ENCODE data around the gene RAB26. TPM values are rescaled to one million over a fixed set of nuclear protein-coding genes. Genes with fewer than 3 reads are reported as not detected.
A peak's percentile ranks its signal among the peaks of the same experiment; 100 is the strongest.

The RAB26 gene
- total RNA-seq, 2 donors from 2014 or later = 1.8 to 5.1 TPM

DNA sequence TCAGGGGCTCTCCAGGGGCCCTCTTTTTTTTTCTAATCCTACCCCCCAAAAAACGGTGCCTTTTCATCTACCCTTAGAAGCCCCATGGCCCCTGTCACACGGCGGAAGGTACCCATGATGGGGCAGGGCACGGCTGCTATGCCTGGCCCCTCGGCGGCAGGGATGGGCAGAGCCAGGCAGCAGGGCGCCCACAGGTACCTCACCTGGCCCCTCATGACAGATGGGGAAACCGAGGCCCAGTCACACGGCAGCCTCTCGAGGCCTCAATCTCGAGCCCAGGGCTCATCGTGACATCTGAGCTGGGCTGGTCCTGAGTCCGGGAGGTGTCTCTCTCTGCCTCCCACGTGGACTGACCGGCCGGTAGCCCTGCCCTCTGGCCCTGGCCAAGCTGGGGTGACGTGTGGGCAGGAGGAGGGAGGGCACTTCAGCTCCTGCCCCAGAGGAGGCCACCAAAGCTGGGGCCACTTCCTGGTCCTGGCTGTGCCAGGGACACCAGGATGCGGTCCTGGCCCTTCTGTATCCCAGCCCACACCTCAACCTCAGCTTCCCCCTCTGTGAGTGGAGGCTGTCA lies 18.7 kb downstream of the RAB26 start:
- H3K36me3 ChIP-seq = peaks cover 0 to 4% of the 10 kb centered on the region in 2 donors
- TF ChIP-seq, protein P1, sequence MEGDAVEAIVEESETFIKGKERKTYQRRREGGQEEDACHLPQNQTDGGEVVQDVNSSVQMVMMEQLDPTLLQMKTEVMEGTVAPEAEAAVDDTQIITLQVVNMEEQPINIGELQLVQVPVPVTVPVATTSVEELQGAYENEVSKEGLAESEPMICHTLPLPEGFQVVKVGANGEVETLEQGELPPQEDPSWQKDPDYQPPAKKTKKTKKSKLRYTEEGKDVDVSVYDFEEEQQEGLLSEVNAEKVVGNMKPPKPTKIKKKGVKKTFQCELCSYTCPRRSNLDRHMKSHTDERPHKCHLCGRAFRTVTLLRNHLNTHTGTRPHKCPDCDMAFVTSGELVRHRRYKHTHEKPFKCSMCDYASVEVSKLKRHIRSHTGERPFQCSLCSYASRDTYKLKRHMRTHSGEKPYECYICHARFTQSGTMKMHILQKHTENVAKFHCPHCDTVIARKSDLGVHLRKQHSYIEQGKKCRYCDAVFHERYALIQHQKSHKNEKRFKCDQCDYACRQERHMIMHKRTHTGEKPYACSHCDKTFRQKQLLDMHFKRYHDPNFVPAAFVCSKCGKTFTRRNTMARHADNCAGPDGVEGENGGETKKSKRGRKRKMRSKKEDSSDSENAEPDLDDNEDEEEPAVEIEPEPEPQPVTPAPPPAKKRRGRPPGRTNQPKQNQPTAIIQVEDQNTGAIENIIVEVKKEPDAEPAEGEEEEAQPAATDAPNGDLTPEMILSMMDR (IDR thresholded peaks at IDR 0.05) = no peak
- no peak for TF ChIP-seq POLR2AphosphoS5 (IDR thresholded peaks at IDR 0.05)
- TF ChIP-seq POLR2A (IDR thresholded peaks at IDR 0.05) = no peak
- no peaks in the 10 kb centered on the region for H3K27me3 ChIP-seq (replicated peaks; ENCODE audit: insufficient read depth)
- no peak overlapping the region for H3K4me3 ChIP-seq
- intact Hi-C loops (cut with DNase I) = no loop called here
- no peak overlapping the region for H3K27ac ChIP-seq
- no peaks in the 10 kb centered on the region for H3K9me3 ChIP-seq
- WGBS = 92% methylated on average over 17 of the region's 18 CpGs
- peaks cover 13% of the 10 kb centered on the region for H3K4me1 ChIP-seq (replicated peaks)
- DNase-seq (ENCODE audit: low spot score) = no peak

DNA sequence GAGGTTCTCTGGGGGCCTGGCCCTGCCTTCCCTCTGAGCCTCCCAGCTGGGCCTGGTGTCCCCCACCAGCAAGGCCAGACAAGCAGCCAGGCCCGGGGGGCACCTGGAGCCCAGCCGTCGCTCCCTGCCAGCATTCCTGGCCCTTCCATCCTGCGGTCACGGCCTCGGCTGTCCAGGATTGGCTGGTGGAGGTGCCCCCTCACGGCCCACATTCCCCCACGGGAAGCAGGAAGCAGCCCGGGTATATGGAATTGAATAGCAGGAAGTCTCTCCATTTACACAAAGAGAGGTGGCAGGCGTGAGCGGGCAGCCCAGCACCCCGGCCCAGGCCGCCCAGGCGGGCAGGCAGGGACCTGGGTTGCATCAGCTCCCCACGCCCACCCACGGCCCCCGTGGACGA lies 21.7 kb downstream of the RAB26 start:
- Histone ChIP-seq H3K4me3 (no peak overlapping the region), H3K36me3 (peaks cover 7 to 14% of the 10 kb centered on the region in 2 donors)

DNA sequence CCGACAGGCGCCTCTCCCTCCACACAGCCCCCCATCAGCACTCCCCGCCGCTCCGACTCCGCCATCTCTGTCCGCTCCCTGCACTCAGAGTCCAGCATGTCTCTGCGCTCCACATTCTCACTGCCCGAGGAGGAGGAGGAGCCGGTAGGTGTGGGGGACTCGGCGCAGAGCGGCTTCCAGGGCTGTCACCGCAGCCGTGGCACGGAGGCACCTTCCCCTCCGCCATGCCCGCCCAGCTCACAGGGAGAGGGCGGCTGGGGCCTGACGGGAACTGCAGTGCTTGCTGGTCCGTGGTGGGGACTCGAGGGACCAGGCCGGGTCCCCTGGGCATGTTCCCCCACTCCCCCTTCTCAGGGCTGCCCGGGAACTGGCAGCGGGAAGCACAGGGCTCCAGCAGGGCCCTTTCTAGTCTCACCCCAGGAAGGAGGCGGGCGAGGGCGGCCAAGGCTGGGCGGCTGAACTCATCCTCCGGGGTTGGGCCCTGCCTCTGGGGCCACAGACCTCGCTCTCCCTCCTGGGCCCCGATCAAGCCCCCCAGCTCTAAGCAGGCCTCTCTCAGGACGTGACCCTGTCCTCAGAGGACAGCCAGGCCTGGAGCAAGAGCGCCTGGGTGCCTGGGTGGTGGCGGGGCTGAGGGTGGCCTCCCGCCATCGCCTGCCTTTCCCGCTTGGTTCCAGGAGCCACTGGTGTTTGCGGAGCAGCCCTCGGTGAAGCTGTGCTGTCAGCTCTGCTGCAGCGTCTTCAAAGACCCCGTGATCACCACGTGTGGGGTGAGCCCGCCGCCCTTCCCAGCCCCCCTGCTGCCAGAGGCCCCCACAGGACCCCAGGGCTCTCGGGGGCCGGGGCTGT lies 22.4 kb downstream of the RAB26 start:
- Histone ChIP-seq H3K4me3 (no peak overlapping the region), H3K27me3 (replicated peaks; ENCODE audit: insufficient read depth) (no peaks in the 10 kb centered on the region), H3K4me1 (replicated peaks) (no peaks in the 10 kb centered on the region), H3K27ac (no peak overlapping the region), H3K36me3 (peaks cover 7 to 15% of the 10 kb centered on the region in 2 donors), H3K9me3 (no peaks in the 10 kb centered on the region)
- intact Hi-C loops (cut with DNase I) = no loop called here
- TF ChIP-seq POLR2A (IDR thresholded peaks at IDR 0.05) (no peak), POLR2AphosphoS5 (IDR thresholded peaks at IDR 0.05) (no peak)
- TF ChIP-seq, protein P1 (IDR thresholded peaks at IDR 0.05) = no peak
- WGBS = 90% methylated on average over 38 of the region's 47 CpGs
- DNase-seq (ENCODE audit: low spot score) = no peak

More for the DNA sequence above, 21.7 kb downstream of the RAB26 start:
- no peaks in the 10 kb centered on the region for H3K9me3 ChIP-seq
- 95% methylated on average over 11 of the region's 18 CpGs for WGBS
- no peaks in the 10 kb centered on the region for H3K27me3 ChIP-seq (replicated peaks; ENCODE audit: insufficient read depth)
- peak overlapping the region in 1 of 2 donors; percentile 29 for H3K27ac ChIP-seq
- TF ChIP-seq POLR2A (IDR thresholded peaks at IDR 0.05) (no peak), POLR2AphosphoS5 (IDR thresholded peaks at IDR 0.05) (no peak)
- TF ChIP-seq, protein P1 (IDR thresholded peaks at IDR 0.05) = no peak
- DNase-seq (ENCODE audit: low spot score) = no peak
- intact Hi-C loops (cut with DNase I) = no loop called here
- H3K4me1 ChIP-seq (replicated peaks) = no peaks in the 10 kb centered on the region

DNA sequence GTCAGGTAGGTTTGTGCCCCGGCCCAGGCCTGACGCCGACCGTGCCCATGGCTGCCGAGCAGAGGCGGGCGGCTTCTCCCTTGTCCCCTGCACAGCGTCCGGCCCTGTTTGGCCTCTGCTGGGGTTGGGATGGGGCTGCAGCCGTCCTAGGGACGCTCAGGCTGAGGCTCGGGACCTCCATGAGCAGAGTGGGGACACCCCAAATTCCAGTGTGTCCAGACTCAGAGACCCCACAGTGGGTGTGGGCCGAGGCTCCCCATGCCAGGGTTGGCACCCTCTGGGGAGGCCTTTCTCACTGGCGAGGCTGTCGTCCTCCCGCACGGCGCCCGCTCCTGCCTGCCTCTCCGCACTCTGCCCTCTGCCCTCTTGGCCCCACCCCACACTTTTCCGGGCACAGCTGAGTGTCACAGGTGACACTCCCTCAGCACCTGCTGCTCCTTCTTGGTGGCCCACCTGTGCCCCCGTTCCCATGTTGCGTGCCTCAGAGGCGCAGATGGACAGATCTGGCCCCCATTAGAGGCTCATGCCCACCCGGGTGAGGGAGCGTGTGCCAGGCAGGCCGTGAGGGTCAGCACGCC lies 23.3 kb downstream of the RAB26 start:
- Histone ChIP-seq H3K36me3 (peaks cover 7 to 18% of the 10 kb centered on the region in 2 donors), H3K4me1 (replicated peaks) (no peaks in the 10 kb centered on the region), H3K27me3 (replicated peaks; ENCODE audit: insufficient read depth) (no peaks in the 10 kb centered on the region), H3K9me3 (no peaks in the 10 kb centered on the region), H3K27ac (no peak overlapping the region), H3K4me3 (no peak overlapping the region)
- intact Hi-C loops (cut with DNase I) = no loop called here
- DNase-seq (ENCODE audit: low spot score) = no peak
- 93% methylated on average over 21 of the region's 28 CpGs for WGBS
- TF ChIP-seq POLR2AphosphoS5 (IDR thresholded peaks at IDR 0.05) = no peak
- TF ChIP-seq POLR2A (IDR thresholded peaks at IDR 0.05) = no peak
- TF ChIP-seq, protein P1 (IDR thresholded peaks at IDR 0.05) = no peak
